ENCODE measurements around the gene ARHGAP25.

ARHGAP25 gene

GRCh38 chr2:68863996-68864395 lies 129.4 kb downstream of the ARHGAP25 start:
- no peak for DNase-seq (ENCODE audit: low read depth)

- DNase-seq (ENCODE audit: low read depth) = no peak
Observed at GRCh38 chr2:68865108-68865507, 130.5 kb downstream of the ARHGAP25 start.

- DNase-seq (ENCODE audit: low read depth) = no peak
Observed at GRCh38 chr2:68870215-68870614, 135.6 kb downstream of the ARHGAP25 start.

DNA sequence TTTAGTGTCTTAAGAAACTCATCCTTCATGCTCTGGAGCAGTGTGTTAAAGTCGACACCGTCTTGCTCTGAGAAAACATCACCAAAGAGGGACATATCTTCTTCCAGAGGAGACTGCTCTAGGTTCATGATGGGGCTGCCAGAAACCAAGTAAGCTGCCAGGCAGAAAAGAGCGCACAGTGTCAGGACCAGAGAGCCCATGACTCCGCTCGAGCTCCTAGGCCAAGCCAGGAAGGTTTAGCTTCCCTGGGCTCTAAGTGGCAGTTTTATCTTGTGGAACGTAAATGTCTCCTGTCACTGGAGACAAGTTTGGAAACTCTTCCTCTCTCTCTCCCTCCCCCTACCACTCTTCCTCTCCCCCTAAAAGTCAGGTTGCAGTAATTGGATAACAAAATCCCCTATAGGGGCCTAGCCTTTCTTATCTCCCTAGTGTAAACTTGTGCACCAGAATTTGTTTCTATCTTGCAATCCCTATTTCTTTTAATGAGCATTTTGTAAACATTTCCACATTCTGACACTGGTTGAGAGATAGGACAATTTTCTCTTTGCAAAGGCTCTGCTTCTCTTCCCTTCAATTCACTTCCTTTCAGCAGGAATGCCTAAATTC lies 136.7 kb downstream of the ARHGAP25 start, which contains the start of gene BMP10:
Gene BMP10 (minus strand): TSS at position 239 of the 606 bp plus-strand sequence. CDS start 39 bp downstream, at position 200.
- DNase-seq (ENCODE audit: low read depth) = no peak
